Smooth muscle cell (in vitro differentiated cells): ENCODE measurements around the gene RGS13. TPM values are rescaled to one million over a fixed set of nuclear protein-coding genes. Genes with fewer than 3 reads are reported as not detected.

Source experiments
- DNase-seq: peaks from one replicate; lab custom pipeline; 2025; ENCODE audit not compliant: unreplicated experiment; lab: John Stamatoyannopoulos, UW
- H2AFZ ChIP-seq: fragments of 200-600 bp; sonication (generic); 2 replicates; pipeline ENCODE4 v1.6.0; 2016; ENCODE audit warnings: antibody characterized with exemption, low read depth, mild to moderate bottlenecking
- H3F3A ChIP-seq: fragments of 200-600 bp; sonication (generic); 2 replicates; pipeline ENCODE4 v1.6.0; 2017; ENCODE audit warnings: antibody characterized with exemption, low read depth
- H3K27ac ChIP-seq: fragments of 200-600 bp; sonication (generic); 2 replicates; pipeline ENCODE4 v1.5.1; 2016; ENCODE audit warnings: low read depth, mild to moderate bottlenecking
- H3K27me3 ChIP-seq: fragments of 200-600 bp; sonication (generic); 2 replicates; pipeline ENCODE4 v1.6.1; 2016; ENCODE audit warnings: low read depth, mild to moderate bottlenecking
- H3K36me3 ChIP-seq: fragments of 200-600 bp; sonication (generic); 2 replicates; pipeline ENCODE4 v1.5.1; 2016; ENCODE audit warnings: low read depth
- H3K4me1 ChIP-seq: fragments of 200-600 bp; sonication (generic); 2 replicates; pipeline ENCODE4 v1.5.1; 2016; ENCODE audit warnings: low read depth
- H3K4me2 ChIP-seq: fragments of 200-600 bp; sonication (generic); 2 replicates; pipeline ENCODE4 v1.6.0; 2016; ENCODE audit warnings: mild to moderate bottlenecking
- H3K4me3 ChIP-seq: fragments of 200-600 bp; sonication (generic); 2 replicates; pipeline ENCODE4 v1.5.1; 2016; ENCODE audit warnings: mild to moderate bottlenecking
- H3K79me2 ChIP-seq: fragments of 200-600 bp; sonication (generic); 2 replicates; pipeline ENCODE4 v1.6.0; 2016; ENCODE audit warnings: low read depth, mild to moderate bottlenecking
- H3K9ac ChIP-seq: fragments of 200-600 bp; sonication (generic); 2 replicates; pipeline ENCODE4 v1.6.0; 2016; ENCODE audit warnings: low read depth
- H3K9me3 ChIP-seq: fragments of 200-600 bp; sonication (generic); replicated peaks from 2 replicates; pipeline ENCODE4 v1.5.1; 2016; ENCODE audit warnings: low read depth
- H4K20me1 ChIP-seq: fragments of 200-600 bp; sonication (generic); 2 replicates; pipeline ENCODE4 v1.6.0; 2016; ENCODE audit warnings: low read depth
- WGBS: methylation state at CpG from one replicate; pipeline ENCODE4 v1.1.7; 2016; ENCODE audit warnings: low lambda C conversion rate; 5-methylcytosine and 5-hydroxymethylcytosine counted together
- polyA plus RNA-seq: library from polyadenylated mRNA; unstranded; fragments of >200 nt; fragmentation: Nextera tagmentation; extraction: Ambion mirVana; gene quantifications from 2 replicates; pipeline ENCODE4 v1.2.1, GENCODE V29; 2016
- total RNA-seq: library from RNA; depleted of rRNA; stranded (reverse); fragments of >200 nt; gene quantifications from 2 replicates; pipeline ENCODE4 v1.2.3, GENCODE V29; 2014
- TF ChIP-seq, protein P1 (sequence below): fragments of 200-600 bp; sonication (generic); IDR thresholded peaks from 2 replicates; pipeline ENCODE4 v1.5.1; 2017; ENCODE audit warnings: borderline replicate concordance, mild to moderate bottlenecking, antibody characterized with exemption; ENCODE audit not compliant: insufficient read depth, poor library complexity, severe bottlenecking

RGS13 gene
- total and polyA plus RNA-seq, 2 experiments from 2014 or later = 0.45 TPM; not detected in 1

DNA sequence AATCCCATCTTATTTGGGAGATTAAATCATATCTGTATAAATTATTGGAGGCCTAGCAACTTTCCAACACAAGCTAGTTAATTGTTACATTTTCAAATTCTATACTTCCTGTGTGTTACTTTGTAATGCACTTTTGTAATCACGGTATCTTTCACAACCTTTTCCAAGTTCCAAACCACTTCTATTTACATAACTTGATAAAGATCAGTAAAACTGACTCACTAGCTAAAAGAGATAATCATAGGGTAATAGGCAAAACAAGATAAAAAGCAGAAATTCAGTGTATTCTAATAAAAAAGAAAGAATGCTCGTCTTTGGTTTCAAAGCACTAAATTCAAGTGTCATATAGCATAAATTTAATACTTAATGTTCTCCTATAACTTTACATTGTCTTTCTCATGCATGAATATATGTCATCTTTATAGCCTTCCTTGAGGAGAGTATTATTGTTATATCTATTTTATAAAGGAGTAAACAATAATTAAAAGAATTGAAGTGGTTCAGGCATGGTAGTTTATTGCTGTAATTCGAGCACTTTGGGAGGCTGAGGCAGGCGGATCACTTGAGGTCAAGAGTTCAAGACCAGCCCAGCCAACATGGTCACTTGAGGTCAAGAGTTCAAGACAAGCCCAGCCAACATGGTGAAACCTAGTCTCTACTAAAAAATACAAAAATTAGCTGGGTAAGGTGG is 66.4 kb downstream of the RGS13 start:
- H3K36me3 ChIP-seq = no peaks in the 10 kb centered on the region
- H3K27ac ChIP-seq = peak overlapping the region; percentile 68
- no peak for DNase-seq
- H3K9ac ChIP-seq = peak overlapping the region; percentile 21
- no peak overlapping the region for H3K4me3 ChIP-seq
- no peak overlapping the region for H2AFZ ChIP-seq
- H4K20me1 ChIP-seq = no peaks in the 10 kb centered on the region
- 41% methylated on average over 4 of the region's 4 CpGs for WGBS
- H3K4me1 ChIP-seq = peaks cover 11% of the 10 kb centered on the region
- TF ChIP-seq, protein P1, sequence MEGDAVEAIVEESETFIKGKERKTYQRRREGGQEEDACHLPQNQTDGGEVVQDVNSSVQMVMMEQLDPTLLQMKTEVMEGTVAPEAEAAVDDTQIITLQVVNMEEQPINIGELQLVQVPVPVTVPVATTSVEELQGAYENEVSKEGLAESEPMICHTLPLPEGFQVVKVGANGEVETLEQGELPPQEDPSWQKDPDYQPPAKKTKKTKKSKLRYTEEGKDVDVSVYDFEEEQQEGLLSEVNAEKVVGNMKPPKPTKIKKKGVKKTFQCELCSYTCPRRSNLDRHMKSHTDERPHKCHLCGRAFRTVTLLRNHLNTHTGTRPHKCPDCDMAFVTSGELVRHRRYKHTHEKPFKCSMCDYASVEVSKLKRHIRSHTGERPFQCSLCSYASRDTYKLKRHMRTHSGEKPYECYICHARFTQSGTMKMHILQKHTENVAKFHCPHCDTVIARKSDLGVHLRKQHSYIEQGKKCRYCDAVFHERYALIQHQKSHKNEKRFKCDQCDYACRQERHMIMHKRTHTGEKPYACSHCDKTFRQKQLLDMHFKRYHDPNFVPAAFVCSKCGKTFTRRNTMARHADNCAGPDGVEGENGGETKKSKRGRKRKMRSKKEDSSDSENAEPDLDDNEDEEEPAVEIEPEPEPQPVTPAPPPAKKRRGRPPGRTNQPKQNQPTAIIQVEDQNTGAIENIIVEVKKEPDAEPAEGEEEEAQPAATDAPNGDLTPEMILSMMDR = no peak
- H3K27me3 ChIP-seq = no peaks in the 10 kb centered on the region
- H3K79me2 ChIP-seq = no peaks in the 10 kb centered on the region
- H3K9me3 ChIP-seq = no peaks in the 10 kb centered on the region
- H3F3A ChIP-seq = peaks cover 10% of the 10 kb centered on the region
- peak overlapping the region; percentile 72 for H3K4me2 ChIP-seq

DNA sequence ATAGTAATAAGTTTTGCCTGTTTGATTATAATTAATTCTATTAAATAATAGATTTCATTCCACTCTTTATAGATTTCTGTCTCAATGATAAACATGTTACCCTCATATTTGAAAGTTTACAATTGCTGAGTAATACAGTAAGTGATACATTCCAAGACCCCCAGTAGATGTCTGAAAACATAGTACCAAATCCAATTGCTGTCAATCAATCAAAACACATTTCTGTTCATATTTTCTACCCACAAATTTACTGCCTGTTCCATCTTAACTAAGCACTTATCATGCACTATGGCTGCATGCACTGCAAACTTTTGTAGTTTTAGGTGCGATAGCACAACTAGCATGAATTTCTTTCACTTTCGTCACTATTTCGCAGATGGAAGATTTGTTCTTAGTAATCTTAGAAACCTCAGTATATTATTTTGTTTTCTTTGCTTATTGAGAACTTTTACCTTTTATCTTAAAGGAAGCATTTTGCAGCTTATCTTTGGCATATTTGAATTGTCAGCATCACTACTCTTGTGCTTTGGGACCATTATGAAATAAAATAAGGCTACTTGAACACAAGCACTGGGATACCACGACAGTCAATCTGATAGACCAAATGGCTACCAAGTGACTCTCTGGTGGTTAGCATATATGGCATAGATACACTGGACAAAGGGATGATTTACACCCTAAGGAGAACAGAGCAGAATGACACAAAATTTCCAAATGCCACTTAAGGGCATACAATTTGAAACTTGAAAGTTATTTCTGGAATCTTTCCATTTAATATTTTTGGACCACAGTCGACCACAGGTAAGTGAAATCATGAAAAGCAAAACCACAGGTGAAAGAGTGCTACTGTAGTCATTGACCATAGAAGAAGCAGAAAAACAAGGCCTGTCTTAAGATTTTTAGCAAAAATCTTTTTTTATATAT is 67.6 kb downstream of the RGS13 start:
- H3K9ac ChIP-seq = no peak overlapping the region
- no peak overlapping the region for H2AFZ ChIP-seq
- WGBS = 92% methylated on average over 5 of the region's 5 CpGs
- H3K27ac ChIP-seq = no peak overlapping the region
- no peaks in the 10 kb centered on the region for H3K27me3 ChIP-seq
- DNase-seq = no peak
- H3K4me3 ChIP-seq = no peak overlapping the region
- no peaks in the 10 kb centered on the region for H4K20me1 ChIP-seq
- peaks cover 11% of the 10 kb centered on the region for H3K4me1 ChIP-seq
- H3K4me2 ChIP-seq = no peak overlapping the region
- H3K9me3 ChIP-seq = no peaks in the 10 kb centered on the region
- H3F3A ChIP-seq = peaks cover 10% of the 10 kb centered on the region
- TF ChIP-seq, protein P1 = no peak
- H3K79me2 ChIP-seq = no peaks in the 10 kb centered on the region
- H3K36me3 ChIP-seq = no peaks in the 10 kb centered on the region

DNA sequence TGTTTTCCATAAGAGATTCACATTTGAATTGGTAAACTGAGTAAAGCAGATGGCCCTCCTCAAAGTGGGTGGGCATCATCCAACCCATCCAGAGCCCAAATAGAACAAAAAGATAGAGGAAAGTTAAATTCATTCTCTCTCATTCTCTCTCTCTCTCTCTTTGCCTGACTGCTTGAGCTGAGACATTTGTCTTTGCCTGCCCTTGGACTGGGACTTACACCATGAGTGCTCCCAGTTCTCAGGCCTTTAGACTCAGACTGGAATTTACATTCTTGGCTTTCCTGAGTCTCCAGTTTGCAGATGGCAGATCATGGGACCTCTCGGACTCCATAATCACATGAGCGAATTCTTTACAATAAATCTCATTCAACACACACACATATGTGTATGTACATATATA is 69.6 kb downstream of the RGS13 start:
- Histone ChIP-seq H3F3A (peaks cover 7% of the 10 kb centered on the region), H3K4me3 (no peak overlapping the region), H3K36me3 (no peaks in the 10 kb centered on the region), H3K4me2 (no peak overlapping the region), H3K27me3 (no peaks in the 10 kb centered on the region), H3K79me2 (no peaks in the 10 kb centered on the region), H3K9ac (no peak overlapping the region), H3K27ac (no peak overlapping the region), H4K20me1 (no peaks in the 10 kb centered on the region), H3K4me1 (peaks cover 17% of the 10 kb centered on the region), H2AFZ (no peak overlapping the region), H3K9me3 (no peaks in the 10 kb centered on the region)
- WGBS = 87% methylated on average over 2 of the region's 2 CpGs
- TF ChIP-seq, protein P1 = no peak
- no peak for DNase-seq
